HuH-7 (cell line): ENCODE measurements around the gene SH2D6.
A peak's percentile ranks its signal among the peaks of the same experiment; 100 is the strongest.
"Not testable (repeated sequence)": the region's sequence is repeated elsewhere in the genome, so short reads cannot be mapped to it uniquely, and the experiment has no call there.

ENCODE experiments used
- DNase-seq: peaks from one replicate; pipeline ENCODE4 v3.0.0; 2011; ENCODE audit warnings: low spot score

Gene SH2D6

DNA sequence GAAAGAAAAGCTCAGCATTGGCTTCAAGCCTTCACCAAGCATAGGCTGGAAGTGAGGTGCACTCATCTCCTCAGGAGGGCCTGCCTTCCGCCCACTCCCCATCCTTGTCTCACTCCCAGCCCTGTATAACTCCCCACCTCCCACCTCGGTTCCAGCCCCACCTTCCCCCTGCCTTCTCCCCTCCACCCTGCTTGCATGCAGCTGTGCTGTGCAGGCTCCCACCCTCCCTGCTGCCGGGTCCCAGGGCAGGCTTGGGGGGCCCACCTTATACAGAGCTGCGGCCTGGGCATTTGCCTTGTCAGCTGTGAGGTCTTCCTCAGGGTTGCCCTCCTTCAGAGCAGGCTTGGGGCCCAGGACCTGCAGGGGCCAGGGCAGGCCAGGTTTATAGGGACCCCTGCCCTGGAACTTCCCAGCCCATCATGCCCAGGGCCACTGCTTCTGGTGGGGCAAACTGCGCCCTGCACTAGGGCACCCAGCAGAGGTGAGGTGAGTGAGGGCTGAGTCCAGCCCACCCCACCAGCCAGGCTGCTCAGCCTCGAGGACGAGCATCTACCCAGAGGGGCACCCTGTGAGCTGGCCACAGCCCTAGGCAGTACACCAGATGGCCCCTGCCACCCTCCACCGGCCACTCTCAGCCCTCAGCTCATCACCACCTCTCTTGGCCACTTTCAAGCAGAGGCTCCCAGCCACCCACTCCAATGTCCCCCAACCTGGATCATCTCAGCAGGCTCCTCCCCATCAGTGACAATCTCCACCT lies 19.9 kb upstream of the SH2D6 start:
- no peak for DNase-seq

DNA sequence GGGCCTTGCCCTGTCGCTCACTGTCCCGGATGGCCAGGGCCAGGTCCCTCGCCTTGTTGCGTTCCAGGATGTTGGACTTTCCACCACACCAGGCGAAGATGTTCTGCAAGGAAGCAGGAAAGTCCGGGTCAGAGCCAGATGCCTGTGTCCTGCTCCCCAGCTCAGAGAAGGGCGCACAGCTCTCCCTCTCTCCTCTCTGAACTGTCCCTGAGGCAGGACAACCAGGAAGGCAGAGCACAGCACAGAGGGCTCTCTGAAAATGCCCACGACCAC lies 19.4 kb upstream of the SH2D6 start:
- DNase-seq = no peak

DNA sequence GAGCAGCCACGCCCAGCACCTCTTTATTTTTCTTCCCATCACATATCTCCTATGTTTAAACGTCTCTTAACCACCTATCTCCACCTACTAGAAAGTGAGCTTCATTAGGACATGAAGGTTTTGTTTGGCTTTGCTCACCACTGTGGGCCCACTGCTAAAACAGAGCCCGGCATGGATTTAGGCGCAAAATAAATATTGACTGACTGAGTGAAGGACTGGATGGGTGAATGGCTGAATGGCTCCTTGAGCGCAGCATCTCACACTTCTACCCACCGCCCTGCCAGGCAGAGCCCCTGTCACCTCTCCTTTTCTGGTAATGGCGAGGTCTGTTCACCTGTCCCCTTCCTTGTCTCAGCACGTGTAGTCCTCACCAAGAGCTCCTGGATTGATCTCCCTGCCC lies 18.5 kb upstream of the SH2D6 start:
- no peak for DNase-seq

DNA sequence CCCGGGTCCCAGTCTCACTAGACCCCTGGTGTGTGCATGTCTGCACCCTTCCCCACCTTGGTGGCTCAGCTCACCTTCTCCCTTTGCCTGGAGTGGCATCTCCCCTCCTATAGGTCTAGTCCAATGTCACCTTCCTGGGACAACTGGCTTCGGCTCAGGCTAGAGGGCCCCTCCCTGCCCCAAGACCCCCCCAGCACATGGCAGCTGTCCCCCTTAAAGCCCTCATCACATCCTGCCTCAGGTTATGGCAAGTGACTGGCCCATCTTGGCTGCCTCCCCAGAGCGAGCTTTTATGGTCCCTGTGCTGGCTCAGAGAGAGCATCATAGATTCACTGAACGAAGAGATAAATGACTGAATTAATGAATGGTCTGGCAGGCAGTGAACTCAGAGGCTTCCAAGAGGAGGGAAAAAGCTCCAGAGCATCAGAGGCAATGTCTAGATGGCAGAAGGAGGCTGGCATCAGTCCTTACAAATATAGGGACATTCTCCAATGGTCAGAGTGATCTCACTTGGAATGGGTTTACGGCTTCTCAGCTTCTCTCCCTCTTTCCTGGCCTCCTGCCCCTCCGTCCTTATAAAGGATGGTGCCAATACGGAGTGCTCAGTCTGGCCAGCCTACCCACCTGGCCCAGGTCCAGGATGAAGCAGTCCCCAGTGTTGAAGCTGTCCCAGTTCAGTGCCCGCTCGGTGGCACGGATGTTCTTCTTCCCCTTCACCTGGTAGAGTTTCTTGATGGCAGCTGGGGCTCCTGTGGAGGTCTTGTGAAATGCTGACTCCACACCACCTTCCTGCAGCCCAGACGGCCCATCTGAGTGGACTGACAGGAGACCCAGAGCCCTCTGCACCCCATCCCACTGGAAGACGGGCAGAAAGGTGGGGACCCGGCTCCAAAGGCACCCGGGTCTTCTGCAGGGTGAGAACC lies 17.7 kb upstream of the SH2D6 start:
- no peak for DNase-seq

DNA sequence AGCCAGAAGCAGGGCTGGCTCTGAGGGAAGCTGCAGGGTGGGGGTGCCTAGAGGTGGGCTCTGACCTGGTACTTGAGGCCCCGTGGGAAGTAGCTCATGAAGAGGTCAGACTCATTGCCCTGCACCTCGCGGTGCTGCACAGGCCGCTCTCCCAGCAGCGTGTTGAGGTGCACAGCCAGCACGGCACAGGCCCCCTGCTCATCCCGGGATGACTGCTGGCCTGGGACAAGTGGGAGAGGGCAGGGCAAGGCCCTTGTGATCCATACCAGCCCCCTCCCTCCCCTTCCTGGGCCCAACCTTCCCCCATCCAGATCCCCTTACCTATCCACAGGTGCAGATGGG lies 17.1 kb upstream of the SH2D6 start:
- DNase-seq = no peak

DNA sequence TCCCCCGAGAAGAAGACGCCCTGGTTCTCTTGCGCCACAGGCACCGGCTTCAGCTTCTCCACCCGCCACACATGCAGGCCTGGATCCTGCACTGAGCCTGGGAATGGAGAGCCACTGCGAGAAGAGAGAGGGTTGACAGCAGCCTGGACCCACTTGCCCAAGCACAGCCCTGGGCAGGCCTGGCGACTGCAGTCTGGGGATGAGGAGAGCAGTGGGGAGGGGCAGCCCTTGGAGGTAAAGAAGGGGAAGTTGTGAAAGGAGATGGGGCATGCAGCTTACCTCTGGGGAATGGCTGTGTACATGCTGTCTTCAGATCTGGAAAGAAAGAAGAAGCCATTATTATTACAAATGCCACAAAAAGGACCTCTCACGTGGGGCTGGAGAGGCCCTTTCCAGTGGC lies 16.7 kb upstream of the SH2D6 start:
- DNase-seq = no peak

DNA sequence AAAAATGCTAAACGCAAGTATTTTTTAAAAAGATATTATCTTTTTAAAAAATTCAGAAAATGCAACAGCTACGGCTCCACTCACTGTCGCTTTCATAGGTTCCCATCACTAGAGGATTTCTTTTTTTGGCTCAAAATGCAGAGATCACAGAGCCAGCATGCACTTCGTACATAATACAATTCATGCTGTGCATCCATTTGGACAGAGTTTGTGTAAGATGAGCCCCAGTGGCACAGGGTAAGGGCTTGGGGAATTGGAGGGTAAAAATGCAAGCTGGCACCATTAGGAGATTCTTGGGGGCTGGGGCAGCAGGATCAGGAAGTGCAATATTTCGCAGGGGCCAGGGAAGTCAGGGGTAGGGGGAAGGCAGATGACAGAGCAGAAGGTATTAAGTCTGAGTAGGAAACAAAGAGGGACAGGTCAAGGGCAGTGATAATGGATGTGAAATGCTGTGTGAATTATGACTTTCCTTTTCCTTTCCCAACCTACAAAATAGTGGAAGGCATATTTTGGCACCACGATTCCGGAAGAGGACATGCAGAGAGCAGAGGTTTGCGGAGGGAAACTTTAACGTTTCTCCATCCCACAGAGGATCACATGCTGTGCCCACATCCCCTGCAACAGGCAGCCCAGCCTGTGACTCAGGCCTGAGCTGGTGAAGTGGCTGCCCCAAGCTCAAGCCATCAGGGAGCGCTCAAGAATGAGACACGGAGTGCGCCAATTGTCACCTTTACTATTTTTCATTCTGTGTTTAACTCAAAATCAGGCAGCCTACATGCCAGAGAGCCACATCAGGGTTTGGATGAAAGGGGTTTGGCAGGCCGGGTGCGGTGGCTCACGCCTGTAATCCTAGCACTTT lies 13.1 kb upstream of the SH2D6 start:
- DNase-seq = no peak

DNA sequence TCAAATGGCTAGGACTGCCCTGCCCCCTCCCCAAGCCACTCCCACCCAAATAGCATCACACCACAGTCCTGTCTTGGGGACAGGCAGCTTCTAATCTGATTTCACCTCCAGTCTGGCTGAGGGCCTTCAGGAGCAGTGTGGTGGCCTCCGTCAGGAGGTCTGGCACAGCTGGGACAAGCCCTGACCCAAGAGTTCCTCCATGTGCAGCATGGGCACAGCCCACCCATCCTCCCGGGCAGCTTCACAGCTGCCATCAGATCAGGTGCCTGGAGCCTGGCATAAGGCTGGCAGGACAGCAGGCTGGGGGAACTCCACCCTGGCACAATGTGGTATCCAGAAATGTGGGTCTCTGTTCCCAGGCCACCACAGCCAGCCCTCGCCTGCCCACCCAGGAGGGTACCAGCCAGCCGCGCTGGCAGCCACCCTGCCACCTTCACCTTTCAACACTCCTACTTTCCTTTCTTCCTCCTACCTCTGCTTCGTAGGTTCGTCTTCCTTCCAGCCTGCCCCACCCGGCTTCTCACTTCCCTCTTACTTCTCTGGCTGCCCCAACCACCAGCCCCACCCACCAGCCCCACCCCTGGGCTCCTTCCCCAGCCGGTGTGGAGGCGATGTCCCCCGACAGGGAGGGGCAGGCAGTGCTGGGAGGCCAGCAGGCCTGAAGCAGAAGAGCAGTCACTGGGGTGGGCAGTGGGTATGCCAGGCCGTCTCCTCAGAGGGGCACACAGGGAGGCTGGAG lies 8.5 kb upstream of the SH2D6 start, which contains the start of gene CAPG:
Gene CAPG, minus strand, starts transcription at position 522 of the 739 bp plus-strand sequence. CDS start 8,221 bp downstream, outside the sequence.
- no peak for DNase-seq

DNA sequence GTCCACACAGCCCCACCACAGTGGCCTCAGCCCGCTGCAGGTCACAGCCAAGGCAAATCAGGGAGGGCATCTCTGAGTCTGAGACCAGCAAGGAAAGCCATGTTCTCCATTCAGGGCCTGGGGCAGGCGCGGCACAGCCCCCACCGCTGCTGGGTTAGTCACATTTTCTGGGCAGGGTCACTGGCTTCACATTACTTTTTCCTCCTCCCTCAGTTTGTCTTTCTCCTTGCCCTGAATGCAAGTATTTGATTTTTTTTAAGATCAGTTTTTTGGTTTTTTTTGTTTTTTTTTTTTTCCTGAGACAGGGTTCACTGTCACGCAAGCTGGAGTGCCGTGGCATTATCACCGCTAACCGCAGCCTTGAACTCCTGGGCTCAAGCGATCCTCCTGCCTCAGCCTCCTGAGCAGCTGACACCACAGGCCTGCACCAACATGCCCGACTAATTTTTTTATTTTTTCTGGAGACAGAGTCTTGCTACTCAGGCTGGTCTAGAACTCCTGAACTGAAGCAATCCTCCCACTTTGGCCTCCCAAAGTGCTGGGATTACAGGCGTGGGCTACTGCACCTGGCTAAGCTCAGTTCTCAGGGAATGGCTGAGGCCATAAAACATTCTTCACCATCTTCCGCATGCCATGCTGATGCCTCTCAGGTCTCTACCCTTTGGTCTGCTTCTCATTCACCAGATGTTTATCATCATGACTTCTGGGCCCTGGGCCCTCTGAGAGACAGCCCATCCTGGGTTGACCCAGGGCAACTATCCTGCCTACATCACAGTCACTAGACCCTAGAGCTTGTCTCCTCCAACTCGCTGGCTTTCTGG lies 7.7 kb upstream of the SH2D6 start:
- no peak for DNase-seq

DNA sequence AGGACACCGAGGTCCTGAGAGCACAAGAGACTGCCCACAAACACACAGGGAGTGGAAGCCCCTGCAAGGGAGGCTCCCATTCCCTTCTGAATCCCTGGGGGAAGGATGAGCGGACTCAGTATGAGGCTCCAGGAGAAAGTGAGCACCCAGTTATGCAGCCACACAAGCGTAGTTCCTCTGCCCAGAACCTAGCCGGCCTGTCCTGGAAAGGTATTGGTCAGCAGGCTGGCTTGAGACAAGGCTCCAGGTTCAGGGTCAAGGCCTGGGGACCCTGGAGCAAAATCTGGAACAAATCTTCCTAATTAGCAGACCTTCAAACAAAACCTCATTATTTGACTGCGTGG lies 7.1 kb upstream of the SH2D6 start:
- no peak for DNase-seq

DNA sequence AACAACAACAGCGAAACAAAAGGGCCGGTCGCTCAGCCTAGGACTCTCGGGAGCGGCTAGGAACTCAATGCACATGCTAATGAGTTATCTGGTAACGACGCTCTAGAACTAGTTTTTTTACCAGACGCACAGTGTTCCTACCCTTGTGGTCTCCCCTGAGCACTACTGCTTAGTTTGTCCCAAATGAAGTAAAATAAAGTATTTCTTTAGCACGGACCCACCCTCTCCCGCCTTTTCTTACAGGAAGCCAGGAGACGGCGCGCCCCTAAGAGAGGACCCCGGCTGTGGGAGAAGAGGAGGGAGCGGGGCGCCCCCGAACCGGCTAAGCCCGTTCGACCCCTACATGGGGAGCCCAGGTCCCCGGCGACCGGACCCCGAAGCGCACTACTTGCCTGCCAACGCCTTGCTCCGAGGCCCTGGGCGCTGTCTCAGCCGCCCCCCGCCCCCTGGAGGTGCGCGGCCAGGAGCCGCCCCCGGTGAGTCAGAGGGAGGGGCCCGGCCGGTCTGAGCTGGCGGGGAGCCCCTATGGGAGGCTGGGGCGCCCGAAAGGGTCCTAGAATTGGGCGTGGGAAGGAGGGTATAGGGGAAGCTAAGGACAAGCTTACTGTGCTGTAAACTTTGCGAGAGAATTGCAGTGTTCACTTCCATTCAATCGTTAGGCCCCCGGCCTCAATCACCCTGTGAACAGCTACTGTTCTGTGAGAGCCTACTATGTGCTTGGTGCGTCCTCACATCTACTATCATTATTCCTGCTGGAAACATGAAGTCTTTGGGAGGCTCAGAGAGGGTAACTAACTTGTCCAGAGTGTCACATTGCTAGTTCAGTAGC lies 4.7 kb upstream of the SH2D6 start:
- DNase-seq = peak; percentile 72

DNA sequence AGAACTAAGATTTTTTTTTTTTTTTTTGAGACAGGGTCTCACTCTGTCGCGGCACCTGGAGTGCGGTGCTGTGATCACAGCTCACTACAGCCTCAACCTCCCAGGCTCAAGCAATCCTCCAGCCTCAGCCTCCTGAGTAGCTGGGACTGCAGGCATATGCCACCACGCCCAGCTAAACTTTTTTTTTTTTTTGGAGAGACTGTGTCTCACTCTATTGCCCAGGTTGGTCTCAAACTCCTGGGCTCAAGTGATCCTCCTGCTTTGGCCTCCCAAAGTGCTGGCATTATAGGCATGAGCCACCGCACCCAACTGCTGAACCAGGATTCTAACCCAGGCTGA lies 4.1 kb upstream of the SH2D6 start:
- not testable (repeated sequence) for DNase-seq

DNA sequence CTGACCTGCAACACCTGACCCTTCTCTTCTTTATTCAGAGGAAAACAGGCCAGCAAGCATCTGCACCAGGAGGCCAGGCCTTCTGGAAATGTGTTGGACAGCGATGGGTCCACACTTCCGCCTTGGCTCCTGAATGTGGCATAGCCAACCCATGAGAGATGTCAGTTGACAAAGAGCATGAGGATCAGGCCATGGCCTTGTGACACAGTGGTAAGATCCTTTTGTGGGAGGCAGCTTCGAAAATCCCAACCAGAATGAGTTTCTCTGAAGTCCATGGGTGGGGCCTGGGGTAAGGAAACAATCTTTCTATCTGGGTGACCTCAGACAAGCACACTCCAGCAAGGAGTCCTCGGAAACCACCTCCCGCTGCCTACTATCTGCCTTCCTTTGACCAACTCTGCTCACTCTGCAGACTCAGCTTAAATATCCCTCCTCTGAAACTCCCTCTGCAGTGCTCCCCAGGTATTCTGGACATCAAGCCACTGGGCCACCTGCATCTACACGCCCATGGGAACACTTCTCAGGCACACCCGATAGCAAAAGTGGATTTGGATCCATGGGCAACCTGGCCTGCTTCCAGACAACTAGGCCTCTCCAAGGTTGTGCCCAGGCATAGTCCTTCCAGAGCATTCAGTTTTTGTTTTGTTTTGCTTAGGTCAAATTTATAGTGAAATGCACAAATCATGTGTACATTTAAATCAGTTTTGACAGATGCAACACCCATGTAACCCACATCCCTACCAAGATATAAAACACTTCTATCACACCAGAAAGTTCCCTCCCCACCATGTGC lies 3.6 kb upstream of the SH2D6 start:
- no peak for DNase-seq

DNA sequence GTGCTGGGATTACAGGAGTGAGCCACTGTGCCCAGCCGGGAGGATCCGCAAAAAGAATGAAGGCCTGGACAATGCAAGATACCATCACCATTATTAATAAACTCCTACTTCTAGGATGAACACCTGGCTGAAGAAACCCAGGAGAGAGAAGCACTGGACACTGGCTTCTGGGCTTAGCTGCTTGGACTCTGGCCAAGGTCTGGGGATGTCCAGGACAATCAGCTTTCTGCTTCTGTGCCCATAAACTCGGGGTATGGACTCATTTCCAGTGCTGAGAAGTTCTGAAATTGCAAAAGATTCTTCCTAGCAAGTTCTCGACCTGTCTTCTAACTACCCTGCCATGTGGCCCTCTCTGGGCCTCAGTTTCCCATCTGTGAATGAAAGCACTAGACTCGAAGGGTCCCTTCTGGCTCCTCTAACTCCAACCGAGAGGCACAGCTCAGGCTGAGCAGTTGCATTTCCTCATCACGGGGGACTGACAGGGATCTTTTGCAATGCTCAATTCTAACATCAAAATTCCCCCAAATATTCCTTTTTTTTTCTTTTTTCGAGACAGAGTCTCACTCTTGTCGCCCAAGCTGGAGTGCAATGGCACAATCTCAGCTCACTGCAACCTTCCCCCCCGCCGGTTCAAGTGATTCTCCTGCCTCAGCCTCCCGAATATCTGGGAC lies 2.4 kb upstream of the SH2D6 start:
- DNase-seq = no peak

DNA sequence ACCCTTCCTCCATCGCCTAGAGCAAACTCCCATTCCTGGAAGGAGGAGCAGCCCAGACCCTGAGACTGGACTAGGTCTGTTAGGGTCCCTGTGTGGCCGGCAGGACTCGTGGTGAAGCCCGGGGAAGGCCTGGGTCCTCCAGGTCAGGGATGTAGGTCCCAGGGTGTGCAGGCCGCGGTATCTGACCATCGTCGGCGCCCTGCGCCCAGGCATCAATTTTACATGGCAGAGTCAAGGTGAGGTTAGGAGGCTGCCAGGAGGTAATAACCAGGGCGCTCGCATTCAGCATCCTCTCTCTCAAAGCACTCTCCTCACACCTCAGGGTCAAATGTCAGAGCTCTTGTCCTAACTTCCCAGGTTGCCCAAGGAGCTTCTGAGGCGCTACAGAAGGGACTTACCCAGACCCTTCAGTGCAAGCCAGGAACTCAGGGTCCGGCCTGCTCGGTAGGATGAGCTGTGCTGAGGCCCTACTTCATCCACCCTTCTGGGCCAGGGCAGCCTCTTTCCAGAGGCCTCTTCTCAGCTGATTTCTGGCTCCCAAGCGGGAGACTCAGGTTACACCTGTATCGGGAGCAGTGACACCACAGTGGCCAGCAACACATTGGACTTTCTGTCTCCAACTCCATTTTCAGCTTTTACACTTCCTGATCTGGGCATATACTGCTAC lies 628 bp downstream of the SH2D6 start:
- DNase-seq = no peak

DNA sequence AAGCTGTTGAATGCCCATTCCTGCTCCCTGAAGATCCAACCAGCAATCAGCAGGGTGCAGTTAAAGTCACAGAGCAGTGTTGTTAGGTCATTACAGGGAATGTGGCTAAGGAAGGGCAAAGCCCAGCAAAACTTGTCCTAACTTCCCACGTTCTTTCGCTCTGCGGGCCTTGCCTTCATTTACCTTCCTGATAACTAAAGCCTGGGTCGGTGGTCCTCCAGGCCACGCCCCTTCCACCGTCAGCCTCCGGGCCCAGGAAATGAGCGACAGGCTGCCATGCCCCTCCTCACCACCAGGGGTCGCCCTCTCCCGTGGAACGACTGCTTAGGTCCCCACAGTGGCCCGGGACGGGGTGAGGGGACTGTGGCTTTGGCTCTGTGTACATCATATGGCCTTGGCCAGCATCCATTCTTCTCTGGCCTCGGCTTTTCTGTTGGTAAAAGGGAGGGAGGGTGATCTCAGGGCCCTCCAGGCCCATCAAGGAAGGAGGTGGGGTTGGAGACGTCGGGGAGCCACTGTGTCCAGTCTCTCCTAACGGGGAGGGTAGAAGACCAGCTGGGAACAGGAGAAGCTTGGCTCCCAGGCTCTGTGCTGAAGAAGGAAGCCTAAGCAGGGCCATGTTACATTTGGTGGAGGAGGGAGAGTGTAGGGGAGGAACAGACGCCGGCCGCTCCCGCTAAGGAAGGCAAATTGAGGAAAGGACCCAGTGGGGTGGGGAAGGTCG lies 2.2 kb downstream of the SH2D6 start:
- peak; percentile 97 for DNase-seq

DNA sequence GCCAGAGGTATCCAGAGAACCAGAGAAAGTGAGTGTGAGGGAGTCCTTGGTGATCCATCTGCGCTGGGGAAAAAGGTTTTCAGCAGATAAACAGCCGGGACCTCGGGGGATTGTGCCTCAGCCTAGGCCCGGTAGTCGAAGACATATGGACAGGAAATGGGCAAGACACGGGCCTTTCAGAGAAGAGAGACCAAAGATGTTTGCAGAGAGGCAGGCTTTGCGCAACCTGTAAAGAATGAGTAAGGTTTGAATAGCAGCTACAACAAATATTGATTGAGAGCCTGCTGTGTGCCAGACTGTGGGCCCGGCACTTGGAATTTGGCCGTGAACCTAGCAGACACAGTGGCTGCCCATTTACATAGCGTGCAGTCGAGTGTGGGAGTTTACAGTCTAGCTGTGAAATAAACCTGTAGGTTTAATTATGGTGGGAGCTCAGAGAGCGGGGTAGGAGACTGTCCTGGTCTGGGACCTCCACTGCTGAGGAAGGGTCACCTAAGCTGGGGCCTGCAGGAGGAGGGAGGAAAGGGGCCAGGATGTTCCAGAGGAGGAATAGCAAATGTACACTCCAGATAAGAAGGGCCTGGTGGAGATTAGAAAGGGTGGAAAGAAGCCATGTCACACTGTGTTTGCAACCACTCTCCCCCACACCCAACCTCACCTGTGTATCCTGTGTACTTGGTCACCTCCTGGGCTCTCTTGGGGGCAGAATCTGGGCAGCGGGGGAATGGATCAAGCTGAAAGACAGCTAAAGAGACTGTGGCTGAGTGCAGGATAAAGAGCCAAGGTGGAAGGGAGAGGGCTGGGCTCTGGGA lies 3.0 kb downstream of the SH2D6 start:
- peak; percentile 70 for DNase-seq
